Glomerular endothelial cell (primary cell): Measurements from ENCODE around the gene STAC. TPM values are rescaled to one million over a fixed set of nuclear protein-coding genes. Genes with fewer than 3 reads are reported as not detected.
"Not testable (repeated sequence)": the region's sequence is repeated elsewhere in the genome, so short reads cannot be mapped to it uniquely, and the experiment has no call there.

ENCODE experiments used
- DNase-seq: peaks from one replicate; pipeline ENCODE4 v3.0.0-alpha.2; 2011; ENCODE audit warnings: low read depth, low spot score; ENCODE audit errors: extremely low read depth
- total RNA-seq: library from RNA; depleted of rRNA; stranded (reverse); fragments of >200 nt; gene quantifications from 2 replicates; pipeline ENCODE4 v1.2.3, GENCODE V29; 2015

Gene STAC
- total RNA-seq, 1 donor from 2014 or later, result 7.4 TPM

DNA sequence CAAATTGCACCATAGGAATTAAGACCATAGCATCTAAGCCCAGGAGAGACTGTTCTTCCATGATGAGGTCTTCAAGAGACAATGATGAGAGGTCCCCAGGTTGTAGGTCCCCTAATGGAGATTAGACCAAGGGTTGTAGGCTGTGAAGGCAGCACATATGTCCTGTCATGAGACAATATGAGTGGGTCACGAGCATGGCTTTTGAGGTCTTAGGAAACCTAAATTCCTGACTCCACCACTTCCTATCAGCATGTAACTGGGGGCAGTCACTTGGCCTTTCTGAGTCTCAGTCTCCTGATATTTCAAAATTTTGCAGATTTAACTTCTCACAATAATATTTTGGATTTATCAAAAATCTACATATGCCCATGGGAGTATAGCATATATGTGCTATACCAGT is 31.3 kb downstream of the STAC start:
- DNase-seq, result no peak

DNA sequence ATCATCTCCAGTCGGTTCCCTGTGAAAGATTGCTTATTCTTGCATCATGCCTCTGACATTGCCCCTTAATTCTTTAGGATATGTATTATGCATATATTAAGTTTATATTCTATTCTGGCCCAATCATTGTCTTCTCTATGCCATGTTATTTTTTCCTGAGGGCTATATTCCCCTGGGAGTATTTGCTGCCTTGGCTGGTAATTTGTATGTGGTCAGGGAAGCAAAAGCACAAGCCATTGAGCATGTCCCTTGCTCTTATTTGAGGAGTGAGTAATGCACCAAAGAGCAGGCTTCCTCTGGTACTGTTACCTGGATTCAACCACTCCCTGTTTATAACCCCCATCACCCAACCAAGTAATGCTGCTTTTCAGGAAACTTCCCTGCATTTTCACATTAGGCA is 36.3 kb downstream of the STAC start:
- no peak for DNase-seq

DNA sequence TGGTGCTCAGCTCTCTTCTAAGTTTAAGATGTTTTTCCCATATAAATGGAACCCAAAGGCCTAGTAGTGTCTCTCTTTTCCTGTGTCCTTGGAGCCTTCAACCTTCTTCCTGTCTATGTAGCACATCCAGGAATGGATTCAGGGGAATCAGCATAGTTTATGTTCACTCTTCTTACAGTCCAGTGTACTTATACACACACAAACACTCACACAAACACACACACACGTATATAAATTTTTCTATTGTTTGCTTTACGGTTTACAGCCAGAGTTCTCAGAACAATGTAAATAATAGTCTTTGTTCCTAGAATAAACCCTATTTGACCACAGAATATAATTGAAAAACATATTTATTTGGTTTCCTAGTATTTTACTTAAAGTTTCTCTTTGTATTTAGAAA is 36.9 kb downstream of the STAC start:
- no peak for DNase-seq

DNA sequence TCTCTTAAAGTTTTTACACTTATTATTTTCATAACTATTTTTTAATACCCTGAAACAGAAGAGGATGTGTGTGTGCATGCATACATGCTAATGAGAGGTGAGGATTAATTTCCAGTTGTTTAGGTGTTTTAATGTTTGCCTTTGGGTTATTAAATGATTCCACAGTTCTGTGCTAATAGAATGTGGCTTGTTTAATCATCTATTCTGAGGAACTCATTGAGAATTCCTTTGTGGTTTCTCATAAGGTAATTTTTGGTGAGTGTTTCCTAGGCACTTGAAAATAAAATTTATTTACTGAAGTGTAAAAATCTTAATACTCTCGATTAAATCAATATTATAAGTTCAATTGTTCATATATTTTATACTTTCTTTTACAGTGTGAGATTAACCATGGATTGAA is 38.0 kb downstream of the STAC start:
- no peak for DNase-seq

DNA sequence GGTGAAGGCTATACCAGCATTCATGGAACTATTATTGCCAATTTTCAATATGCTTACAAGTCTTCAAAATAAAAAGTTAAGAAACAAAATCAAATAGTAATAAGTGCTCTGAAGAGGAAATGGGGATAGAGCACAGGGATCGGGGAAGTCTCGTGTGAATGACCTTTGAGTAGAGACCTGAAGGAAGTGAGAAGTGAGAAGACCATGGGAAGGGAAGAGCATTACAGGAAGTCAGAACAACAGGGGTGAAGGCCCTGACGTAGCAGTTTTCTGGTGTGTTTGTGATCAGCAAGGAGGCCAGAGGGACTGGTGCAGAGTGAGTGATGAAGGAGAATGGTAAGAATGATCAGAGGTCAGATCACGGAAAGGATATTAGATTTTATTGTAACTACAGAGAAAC is 48.1 kb downstream of the STAC start:
- no peak for DNase-seq

DNA sequence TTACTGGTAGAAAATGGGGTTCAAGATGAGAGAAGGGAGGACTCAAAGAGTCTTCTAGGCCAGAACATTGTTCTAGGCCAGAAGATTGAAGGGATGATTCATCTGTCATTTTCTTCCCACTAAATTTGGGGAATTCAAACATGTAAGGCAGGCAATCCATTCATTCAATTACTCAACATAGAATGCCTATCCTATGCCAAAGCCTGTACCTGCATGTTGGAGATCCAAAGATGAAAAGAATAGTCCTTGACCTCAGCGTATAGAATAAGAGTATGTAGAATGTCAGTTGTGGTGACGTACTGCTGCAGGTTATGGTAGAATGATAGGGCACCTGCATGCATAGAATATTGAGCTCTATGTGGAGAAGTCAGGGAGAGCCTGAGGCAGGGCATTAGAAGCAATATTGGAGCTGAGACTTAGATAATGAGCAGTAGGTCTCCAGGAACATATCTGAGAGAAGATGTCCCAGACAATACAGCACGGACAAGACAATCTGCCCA is 49.7 kb downstream of the STAC start:
- no peak for DNase-seq

DNA sequence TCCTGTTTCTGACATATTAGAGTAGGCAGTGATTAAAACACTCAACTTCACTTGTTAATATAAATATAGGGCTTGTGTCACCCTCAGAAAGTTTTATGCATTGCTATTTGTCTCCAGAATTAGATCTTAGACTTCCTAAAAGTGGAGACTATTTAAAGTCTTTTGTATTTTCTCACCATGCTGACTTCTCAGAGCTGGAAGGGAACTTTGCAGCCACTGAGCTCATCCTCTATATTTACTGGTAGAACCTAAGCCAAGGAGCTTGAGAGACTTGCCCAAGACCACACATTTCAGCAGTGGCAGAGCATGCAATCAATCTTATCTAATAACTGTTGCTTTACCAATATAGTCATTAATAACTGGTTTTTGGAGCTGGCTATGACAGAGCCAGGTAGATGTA is 53.2 kb downstream of the STAC start:
- DNase-seq, result no peak

DNA sequence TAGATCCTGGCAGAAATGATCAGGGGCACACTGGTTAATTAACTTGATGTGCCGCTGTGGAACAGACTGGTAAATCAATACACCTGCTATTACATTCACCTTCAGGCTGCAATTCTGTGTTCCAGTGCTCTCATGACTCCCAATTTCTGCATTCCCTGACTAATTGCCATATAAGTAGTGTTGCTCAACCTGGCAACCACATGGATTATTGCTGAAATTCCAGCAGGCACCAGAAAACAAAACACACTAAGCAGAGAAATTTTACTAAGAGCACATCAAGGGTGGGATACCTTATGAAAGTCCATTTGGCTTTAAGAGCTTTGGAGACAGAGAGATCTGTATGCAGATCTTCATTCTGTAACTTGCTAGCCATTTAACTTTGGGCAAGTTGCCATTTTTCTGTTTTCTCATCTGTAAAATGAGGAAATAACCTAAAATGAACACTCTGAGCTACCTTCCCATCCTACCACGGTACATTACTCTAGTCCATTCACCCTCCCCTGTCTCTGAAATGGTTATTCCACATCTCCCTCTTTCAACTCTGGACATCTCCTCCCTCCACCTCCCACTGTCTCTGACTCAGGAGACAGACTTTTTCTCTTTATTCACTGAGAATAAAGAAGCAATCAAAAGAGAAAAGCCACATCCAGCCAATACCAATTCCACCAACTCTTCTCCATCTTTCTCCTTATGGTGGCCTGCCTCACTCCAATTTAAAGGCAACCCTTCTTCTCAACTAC is 54.6 kb downstream of the STAC start:
- no peak for DNase-seq

DNA sequence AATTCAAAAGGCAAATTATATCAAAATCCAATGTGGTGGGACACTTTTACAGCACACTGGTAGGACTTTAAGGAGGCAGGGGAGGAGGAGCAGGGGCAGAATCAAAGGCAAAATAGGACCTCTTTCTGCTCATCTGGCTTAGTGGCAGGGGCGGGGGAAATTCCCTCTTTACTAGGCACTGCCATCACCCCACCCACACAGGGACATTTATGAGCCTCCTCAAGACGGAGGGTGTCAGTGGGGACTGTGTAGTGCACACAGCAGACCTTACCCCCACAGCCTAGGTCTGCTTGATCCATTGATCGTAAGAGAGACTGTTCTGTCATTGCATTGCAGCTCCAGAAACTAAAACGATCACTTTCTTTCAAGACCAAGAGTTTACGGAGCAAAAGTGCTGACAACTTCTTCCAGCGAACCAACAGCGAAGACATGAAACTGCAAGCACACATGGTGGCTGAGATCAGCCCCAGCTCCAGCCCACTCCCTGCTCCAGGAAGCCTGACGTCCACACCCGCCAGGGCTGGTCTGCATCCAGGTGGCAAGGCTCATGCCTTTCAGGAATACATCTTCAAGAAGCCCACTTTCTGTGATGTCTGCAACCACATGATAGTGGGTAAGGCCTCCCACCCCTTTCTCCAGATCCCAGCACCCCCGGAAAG is 62.9 kb downstream of the STAC start:
- no peak for DNase-seq

DNA sequence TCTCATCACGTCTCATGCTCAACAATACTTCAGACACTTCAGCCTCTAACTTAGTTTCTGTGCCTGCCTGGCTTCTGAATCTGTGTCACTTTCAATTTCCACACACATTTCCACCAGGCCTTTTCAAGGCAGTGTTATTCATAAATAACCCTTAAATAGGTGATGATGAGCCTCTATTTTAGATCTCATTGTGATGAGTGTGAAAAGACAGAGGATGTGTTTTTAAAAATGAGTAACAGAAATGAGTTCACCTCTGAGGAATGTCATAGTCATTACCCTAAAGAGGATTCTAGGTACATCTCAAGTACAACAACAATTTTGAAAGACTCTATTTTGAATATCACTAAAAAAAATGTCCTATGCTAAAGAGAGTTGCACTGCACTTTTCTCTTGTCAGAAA is 64.6 kb downstream of the STAC start:
- no peak for DNase-seq

DNA sequence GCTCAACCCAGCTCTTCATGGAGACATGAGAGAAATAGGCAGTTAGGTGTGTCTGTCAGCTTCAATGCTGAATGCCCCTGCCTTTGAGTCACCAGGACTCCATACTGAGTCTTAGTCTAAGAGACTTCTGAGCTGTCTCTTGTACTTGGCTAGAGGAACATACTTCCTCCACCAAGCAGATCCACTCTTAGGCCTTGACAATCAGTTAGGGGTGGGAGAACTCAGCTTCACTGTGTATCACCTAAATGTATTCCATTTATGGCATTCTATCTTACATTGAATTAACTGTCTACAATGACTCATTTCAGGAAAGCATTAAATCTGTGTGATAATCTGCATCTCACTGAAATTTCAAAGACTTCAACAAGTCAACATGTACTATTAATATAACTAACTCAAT is 66.0 kb downstream of the STAC start:
- DNase-seq, result no peak

DNA sequence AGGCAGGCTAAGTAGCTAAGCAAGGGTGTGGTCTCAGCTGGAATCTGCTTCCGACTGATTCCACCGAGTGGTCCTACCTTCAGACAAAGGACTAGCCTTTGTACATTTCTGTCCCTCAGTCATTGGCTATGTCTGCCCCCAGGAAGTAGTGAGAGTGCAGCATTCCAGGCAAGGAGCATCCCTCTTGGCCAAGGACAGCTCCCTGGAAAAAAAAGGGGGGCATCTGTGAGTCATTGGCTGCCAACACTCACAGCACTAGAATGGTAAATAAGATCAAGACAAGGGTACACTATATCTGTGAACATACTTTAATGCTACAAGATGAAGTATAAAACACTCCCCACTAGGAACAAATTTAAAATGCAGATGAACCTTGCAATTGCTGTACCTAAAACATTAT is 66.8 kb downstream of the STAC start:
- no peak for DNase-seq

DNA sequence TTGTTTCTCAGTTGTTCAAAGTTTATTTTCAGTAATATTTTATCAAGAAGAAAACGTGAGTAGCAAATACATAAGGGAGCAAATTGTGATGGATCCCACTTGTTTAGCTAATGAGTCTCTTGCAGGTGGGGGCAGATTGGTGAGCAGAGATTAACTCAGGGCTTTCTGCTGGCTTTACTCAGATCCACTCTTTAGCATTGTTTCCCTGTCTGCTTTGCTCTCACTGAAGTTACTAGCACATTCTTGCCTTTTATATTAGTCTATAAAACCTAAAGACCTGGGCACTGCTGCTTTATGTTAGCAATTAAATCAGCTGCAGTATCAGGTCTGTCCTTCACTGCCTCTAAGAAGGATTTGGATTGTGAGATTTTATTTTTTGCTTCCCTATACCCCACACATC is 71.5 kb downstream of the STAC start:
- DNase-seq, result no peak

DNA sequence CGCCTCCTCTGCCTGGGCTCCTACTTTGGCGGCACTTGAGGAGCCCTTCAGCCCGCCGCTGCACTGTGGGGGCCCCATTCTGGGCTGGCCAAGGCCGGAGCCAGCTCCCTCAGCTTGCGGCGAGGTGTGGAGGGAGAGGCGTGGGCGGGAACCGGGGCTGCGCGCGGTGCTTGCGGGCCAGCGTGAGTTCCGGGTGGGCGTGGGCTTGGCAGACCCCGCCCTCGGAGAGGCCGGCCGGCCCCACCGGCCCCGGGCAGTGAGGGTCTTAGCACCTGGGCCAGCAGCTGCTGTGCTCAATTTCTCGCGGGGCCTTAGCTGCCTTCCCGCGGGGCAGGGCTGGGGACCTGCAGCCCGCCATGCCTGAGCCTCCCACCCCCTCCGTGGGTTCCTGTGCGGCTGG is 72.9 kb downstream of the STAC start:
- DNase-seq, result not testable (repeated sequence)

DNA sequence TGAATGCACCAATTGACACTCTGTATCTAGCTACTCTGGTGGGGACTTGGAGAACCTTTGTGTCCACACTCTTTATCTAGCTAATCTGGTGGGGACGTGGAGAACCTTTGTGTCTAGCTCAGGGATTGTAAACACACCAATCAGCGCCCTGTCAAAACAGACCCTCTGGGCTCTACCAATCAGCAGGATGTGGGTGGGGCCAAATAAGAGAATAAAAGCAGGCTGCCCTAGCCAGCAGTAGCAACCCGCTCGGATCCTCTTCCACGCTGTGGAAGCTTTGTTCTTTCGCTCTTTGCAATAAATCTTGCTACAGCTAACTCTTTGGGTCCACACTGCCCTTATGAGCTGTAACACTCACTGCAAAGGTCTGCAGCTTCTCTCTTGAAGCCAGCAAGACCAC is 73.6 kb downstream of the STAC start:
- not testable (repeated sequence) for DNase-seq

DNA sequence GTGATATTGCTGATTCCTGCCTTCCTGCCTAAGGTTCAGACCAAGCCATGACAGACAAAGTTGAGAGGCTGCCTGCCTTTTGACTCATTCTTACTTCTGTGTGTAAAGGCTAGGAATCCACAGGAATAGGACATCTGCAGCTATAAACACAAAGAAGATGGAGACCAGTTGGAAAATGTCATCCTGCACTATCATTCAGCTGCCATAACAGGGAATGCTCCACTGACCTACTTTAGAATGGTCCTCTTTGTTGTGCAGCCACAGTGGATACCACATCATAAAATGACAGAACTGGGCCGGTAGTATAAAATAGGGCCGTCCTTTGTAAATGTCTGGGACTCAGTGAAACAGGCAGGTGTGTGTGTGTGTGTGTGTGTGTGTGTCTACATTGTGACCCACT is 75.1 kb downstream of the STAC start:
- no peak for DNase-seq

DNA sequence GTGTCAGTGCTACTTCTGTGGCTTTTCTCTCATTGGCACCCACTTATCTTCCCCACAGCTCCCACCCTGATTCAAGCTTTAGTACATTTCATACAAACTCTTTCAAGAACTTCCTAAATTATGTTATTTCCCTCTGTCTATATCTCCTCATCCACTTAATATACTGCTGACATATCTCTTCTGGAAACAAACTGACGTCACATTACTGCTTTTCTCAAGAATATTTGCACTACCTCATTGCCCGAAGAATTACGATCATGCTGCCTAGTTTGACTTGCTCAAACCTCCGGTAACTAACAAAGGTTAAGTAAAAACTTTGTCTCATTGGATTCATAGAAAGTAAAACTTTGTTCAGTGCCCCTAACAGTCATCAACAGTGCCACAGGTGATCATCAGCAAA is 76.5 kb downstream of the STAC start:
- DNase-seq, result no peak

DNA sequence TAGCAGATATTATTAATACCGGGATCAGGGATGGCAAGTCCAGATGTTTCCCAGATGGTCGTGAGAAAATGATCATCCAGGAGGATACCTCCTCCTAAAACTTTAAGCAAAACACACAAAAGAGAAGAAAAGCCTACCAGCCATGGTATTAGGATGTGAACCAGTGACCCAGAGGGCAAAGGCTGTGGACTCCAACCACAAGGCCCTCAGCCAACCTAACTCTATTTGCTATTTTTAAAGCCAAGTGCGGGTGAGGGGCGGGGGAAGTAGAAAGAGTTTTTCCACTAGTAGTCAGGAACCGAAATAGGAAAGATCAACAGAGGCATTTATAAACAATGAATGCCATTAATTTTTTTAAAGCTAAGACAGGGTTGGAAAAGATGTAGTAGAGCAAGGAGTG is 77.4 kb downstream of the STAC start:
- DNase-seq, result no peak

DNA sequence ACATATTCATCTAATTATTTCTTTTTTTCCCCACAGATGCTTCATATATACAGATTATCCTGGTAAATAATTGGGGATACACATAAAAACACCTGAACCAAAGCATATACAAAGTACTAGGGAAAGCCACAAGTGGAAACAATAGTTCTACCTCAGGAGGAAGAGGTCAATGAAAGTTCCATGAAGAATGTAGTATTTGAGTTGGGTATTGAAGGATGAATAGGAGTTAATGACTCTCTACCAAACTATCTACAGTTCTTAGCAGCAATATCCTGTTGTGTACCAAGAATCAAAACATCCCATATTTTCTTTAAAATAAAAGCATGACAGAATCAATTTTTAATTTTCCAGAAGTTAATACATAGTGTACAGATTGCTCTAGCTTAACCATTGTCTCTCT is 78.9 kb downstream of the STAC start:
- DNase-seq, result no peak

DNA sequence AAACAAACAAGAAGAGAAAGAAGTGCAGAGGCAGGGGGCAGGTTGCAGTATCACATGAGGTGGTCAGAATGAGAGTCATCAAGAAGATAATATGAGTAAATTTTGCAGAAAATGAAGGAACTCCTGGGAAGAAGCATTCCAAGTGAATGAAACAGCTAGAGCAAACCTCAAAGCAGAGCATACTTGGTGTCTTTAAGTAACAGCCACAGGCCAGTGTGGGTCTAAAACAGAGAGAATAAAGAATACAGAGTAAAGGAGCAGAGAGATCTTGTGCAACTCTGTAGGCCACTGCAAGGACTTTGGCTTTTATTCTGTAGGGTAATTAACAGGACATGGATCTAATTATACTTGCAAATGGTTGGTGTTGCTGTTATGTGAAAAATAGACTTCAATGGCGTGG is 81.3 kb downstream of the STAC start:
- DNase-seq, result no peak

DNA sequence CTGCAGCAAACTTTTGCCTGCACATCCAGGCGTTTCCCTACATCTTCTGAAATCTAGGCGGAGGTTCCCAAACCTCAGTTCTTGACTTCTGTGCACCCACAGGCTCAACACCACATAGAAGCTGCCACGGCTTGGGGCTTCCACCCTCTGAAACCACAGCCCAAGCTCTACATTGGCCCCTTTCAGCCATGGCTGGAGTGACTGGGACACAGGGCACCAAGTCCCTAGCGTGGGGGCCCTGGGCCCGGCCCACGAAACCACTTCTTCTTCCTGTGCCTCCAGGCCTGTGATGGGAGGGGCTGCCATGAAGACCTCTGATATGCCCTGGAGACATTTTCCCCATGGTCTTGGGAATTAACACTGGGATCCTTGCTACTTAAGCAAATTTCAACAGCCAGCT is 91.7 kb downstream of the STAC start:
- not testable (repeated sequence) for DNase-seq

DNA sequence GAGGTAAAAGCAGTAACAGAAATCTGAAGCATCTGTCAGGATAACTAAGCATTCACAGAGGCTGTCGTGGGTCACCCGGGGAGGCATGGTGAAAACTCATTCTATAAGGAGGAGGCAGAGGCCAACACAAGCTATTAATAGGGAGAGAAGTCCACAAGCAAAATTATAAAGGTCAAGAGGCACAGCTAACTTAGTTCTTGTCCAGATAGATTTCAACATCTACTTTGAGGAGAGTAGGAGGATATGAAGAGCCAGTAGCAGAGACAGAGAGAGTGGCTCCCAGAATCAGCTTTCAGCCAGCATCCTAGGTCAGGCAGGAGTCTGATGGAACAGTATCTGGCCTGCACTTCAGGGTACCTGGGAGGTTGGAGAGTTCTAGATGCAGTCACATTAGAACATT is 95.3 kb downstream of the STAC start:
- DNase-seq, result no peak
